Chondrocyte (in vitro differentiated cells): ENCODE data around the gene SCAPER. TPM values are rescaled to one million over a fixed set of nuclear protein-coding genes. Genes with fewer than 3 reads are reported as not detected.
"Not testable (repeated sequence)": the region's sequence is repeated elsewhere in the genome, so short reads cannot be mapped to it uniquely, and the experiment has no call there.

Experiments used
- DNase-seq: peaks from one replicate; pipeline ENCODE4 v3.0.0; 2021; ENCODE audit warnings: mixed read lengths, low spot score
- H3K27ac Mint-ChIP-seq: one replicate; pipeline ENCODE4 v1.8.0; 2021; ENCODE audit warnings: mild to moderate bottlenecking, moderate library complexity, mixed read lengths; ENCODE audit not compliant: unreplicated experiment
- H3K27me3 Mint-ChIP-seq: 2 replicates; pipeline ENCODE4 v1.8.0; 2021; ENCODE audit warnings: low read depth, mixed read lengths
- H3K36me3 Mint-ChIP-seq: 2 replicates; pipeline ENCODE4 v1.8.0; 2021; ENCODE audit warnings: low read depth, mixed read lengths
- H3K4me1 Mint-ChIP-seq: 2 replicates; pipeline ENCODE4 v1.8.0; 2021; ENCODE audit warnings: low read depth, mild to moderate bottlenecking, mixed read lengths
- H3K4me3 Mint-ChIP-seq: one replicate; pipeline ENCODE4 v1.8.0; 2021; ENCODE audit warnings: mild to moderate bottlenecking, moderate library complexity, mixed read lengths; ENCODE audit not compliant: unreplicated experiment
- H3K9me3 Mint-ChIP-seq: 2 replicates; pipeline ENCODE4 v1.8.0; 2021; ENCODE audit warnings: low read depth, mixed read lengths
- CTCF ChIP-seq: fragments of 200-600 bp; sonication (generic); IDR thresholded peaks from 2 replicates; pipeline ENCODE4 v1.5.0; 2021; ENCODE audit warnings: antibody characterized with exemption, mild to moderate bottlenecking, moderate library complexity
- total RNA-seq: library from RNA; stranded (reverse); gene quantifications from 3 replicates; pipeline ENCODE4 v1.2.1, GENCODE V29; 2021

SCAPER gene
- total RNA-seq, 1 donor from 2014 or later = 17.3 TPM

- Mint-ChIP-seq H3K9me3 (peaks cover 6% of the 10 kb centered on the region), H3K4me1 (no peaks in the 10 kb centered on the region), H3K27ac (no peak overlapping the region), H3K36me3 (peaks cover 12% of the 10 kb centered on the region), H3K27me3 (no peaks in the 10 kb centered on the region), H3K4me3 (no peak overlapping the region)
- DNase-seq = no peak
- TF ChIP-seq CTCF = no peak
These were observed 152.6 kb downstream of the SCAPER start for GRCh38 chr15:76752549-76752948.

GRCh38 chr15:76737573-76737972, 167.6 kb downstream of the SCAPER start:
- no peaks in the 10 kb centered on the region for H3K27me3 Mint-ChIP-seq
- no peaks in the 10 kb centered on the region for H3K4me1 Mint-ChIP-seq
- no peak for TF ChIP-seq CTCF
- H3K27ac Mint-ChIP-seq = no peak overlapping the region
- DNase-seq = no peak
- H3K4me3 Mint-ChIP-seq = no peak overlapping the region
- H3K9me3 Mint-ChIP-seq = peaks cover 10% of the 10 kb centered on the region
- peaks cover 19% of the 10 kb centered on the region for H3K36me3 Mint-ChIP-seq

- not testable (repeated sequence) for DNase-seq, H3K27ac Mint-ChIP-seq, H3K4me3 Mint-ChIP-seq, H3K9me3 Mint-ChIP-seq, H3K4me1 Mint-ChIP-seq, H3K27me3 Mint-ChIP-seq
- peak; percentile 38 for TF ChIP-seq CTCF
- H3K36me3 Mint-ChIP-seq = peaks cover 26% of the 10 kb centered on the region
These were observed 172.8 kb downstream of the SCAPER start for GRCh38 chr15:76732321-76732720.

- no peaks in the 10 kb centered on the region for H3K27me3 Mint-ChIP-seq
- H3K4me3 Mint-ChIP-seq = no peak overlapping the region
- no peak for TF ChIP-seq CTCF
- no peak for DNase-seq
- peaks cover 22% of the 10 kb centered on the region for H3K36me3 Mint-ChIP-seq
- peaks cover 8% of the 10 kb centered on the region for H3K4me1 Mint-ChIP-seq
- H3K27ac Mint-ChIP-seq = peak overlapping the region; percentile 83
- peaks cover 8% of the 10 kb centered on the region for H3K9me3 Mint-ChIP-seq
These were observed 174.9 kb downstream of the SCAPER start for GRCh38 chr15:76730262-76730661.

GRCh38 chr15:76718863-76719262, 186.3 kb downstream of the SCAPER start:
- no peak overlapping the region for H3K27ac Mint-ChIP-seq
- peaks cover 22% of the 10 kb centered on the region for H3K9me3 Mint-ChIP-seq
- no peaks in the 10 kb centered on the region for H3K4me1 Mint-ChIP-seq
- H3K27me3 Mint-ChIP-seq = no peaks in the 10 kb centered on the region
- no peak for TF ChIP-seq CTCF
- H3K36me3 Mint-ChIP-seq = peaks cover 21% of the 10 kb centered on the region
- DNase-seq = no peak
- no peak overlapping the region for H3K4me3 Mint-ChIP-seq
